NT2/D1 (cell line): ENCODE measurements around the gene SMPD2.

Source experiments
- SUZ12 ChIP-seq: IDR thresholded peaks from 2 replicates; pipeline ENCODE4 v1.6.1; 2011; ENCODE audit not compliant: insufficient read length, insufficient read depth; ENCODE audit errors: extremely low read depth
- YY1 ChIP-seq: IDR thresholded peaks from 2 replicates; pipeline ENCODE4 v1.6.1; 2011; ENCODE audit not compliant: insufficient read length, insufficient read depth
- ZNF274 ChIP-seq: IDR thresholded peaks from 2 replicates; pipeline ENCODE4 v1.6.1; 2011; ENCODE audit warnings: mild to moderate bottlenecking, low read depth, low read length

DNA sequence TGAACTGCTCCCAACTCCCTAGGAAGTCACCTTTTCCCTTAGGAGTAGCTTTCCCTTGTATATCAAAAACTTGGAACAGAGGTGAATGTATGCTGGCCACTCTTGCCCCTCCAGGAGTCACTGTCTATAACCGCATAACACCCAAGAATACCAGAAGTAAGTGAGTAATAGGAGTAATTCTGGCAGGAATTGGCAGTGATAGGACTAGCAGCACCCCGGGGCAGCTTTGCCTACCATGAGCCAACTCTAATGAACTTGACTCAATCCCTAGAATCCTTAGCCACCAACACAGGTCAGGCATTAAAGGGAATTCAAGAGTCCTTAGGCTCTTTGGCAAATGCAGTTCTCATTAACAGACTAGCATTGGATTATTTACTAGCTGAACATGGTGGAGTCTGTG, 29.5 kb upstream of the SMPD2 start:
- TF ChIP-seq YY1 (no peak), SUZ12 (no peak), ZNF274 (no peak)
